Putamen (tissue), 1 donor: Measurements from ENCODE around the gene ERVW-1.
"Not testable (repeated sequence)": the region's sequence is repeated elsewhere in the genome, so short reads cannot be mapped to it uniquely, and the experiment has no call there.

Experiments
- DNase-seq: peaks from one replicate; pipeline ENCODE4 v3.0.0-alpha.2; 2016; ENCODE audit warnings: low spot score

The ERVW-1 gene

GRCh38 chr7:92477681-92478080 is at the start of gene ERVW-1:
Gene ERVW-1, minus strand, starts transcription at chr7:92477946. Its CDS starts 7,565 bp downstream, at chr7:92470381.
- not testable (repeated sequence) for DNase-seq

- DNase-seq: no peak
These were observed 45.4 kb upstream of the ERVW-1 start for GRCh38 chr7:92523110-92523509.

- DNase-seq: no peak
These were observed 42.3 kb upstream of the ERVW-1 start for GRCh38 chr7:92520024-92520423.

GRCh38 chr7:92517631-92518030 is 39.9 kb upstream of the ERVW-1 start:
- DNase-seq: no peak

GRCh38 chr7:92513167-92513902 is 35.6 kb upstream of the ERVW-1 start:
- DNase-seq: no peak

GRCh38 chr7:92508946-92509345 is 31.2 kb upstream of the ERVW-1 start:
- no peak for DNase-seq

GRCh38 chr7:92506363-92506762 is 28.6 kb upstream of the ERVW-1 start:
- DNase-seq: no peak

- DNase-seq: no peak
These were observed 26.8 kb upstream of the ERVW-1 start for GRCh38 chr7:92504563-92504962.

- DNase-seq: no peak
These were observed 26.0 kb upstream of the ERVW-1 start for GRCh38 chr7:92503767-92504166.

GRCh38 chr7:92498557-92498956 is 20.8 kb upstream of the ERVW-1 start:
- no peak for DNase-seq

- no peak for DNase-seq
These were observed 19.1 kb upstream of the ERVW-1 start for GRCh38 chr7:92496876-92497275.

GRCh38 chr7:92489634-92490033 is 11.9 kb upstream of the ERVW-1 start:
- no peak for DNase-seq

- DNase-seq: no peak
These were observed 10.1 kb upstream of the ERVW-1 start for GRCh38 chr7:92487804-92488203.

GRCh38 chr7:92485974-92486373 is 8.2 kb upstream of the ERVW-1 start:
- DNase-seq: no peak

- DNase-seq: no peak
These were observed 7.6 kb upstream of the ERVW-1 start for GRCh38 chr7:92485267-92485892.

- not testable (repeated sequence) for DNase-seq
These were observed 6.5 kb upstream of the ERVW-1 start for GRCh38 chr7:92484226-92484625.

GRCh38 chr7:92483624-92484023 is 5.9 kb upstream of the ERVW-1 start:
- not testable (repeated sequence) for DNase-seq

GRCh38 chr7:92479146-92479545 is 1.4 kb upstream of the ERVW-1 start:
- DNase-seq: not testable (repeated sequence)

GRCh38 chr7:92478711-92479110 is 965 bp upstream of the ERVW-1 start:
- no peak for DNase-seq

- DNase-seq: no peak
These were observed 349 bp upstream of the ERVW-1 start for GRCh38 chr7:92478095-92478494.

- DNase-seq: not testable (repeated sequence)
These were observed 1.7 kb downstream of the ERVW-1 start for GRCh38 chr7:92475851-92476590.

GRCh38 chr7:92475261-92475770 is 2.4 kb downstream of the ERVW-1 start:
- not testable (repeated sequence) for DNase-seq

- not testable (repeated sequence) for DNase-seq
These were observed 3.8 kb downstream of the ERVW-1 start for GRCh38 chr7:92473989-92474388.
